C4-2B (cell line): Measurements from ENCODE around the gene RASA2.

Source experiments
- H3K27ac ChIP-seq: fragments of 450-650 bp; 2 replicates; pipeline ENCODE4 v1.5.1; 2017
- ZFX ChIP-seq: fragments of 450-650 bp; IDR thresholded peaks from 2 replicates; pipeline ENCODE4 v1.6.1; 2017
- TF ChIP-seq, protein P1 (sequence below): fragments of 450-650 bp; conservative IDR thresholded peaks from 2 replicates; pipeline ENCODE4 v1.5.1; 2017; ENCODE audit warnings: mild to moderate bottlenecking

RASA2 gene

DNA sequence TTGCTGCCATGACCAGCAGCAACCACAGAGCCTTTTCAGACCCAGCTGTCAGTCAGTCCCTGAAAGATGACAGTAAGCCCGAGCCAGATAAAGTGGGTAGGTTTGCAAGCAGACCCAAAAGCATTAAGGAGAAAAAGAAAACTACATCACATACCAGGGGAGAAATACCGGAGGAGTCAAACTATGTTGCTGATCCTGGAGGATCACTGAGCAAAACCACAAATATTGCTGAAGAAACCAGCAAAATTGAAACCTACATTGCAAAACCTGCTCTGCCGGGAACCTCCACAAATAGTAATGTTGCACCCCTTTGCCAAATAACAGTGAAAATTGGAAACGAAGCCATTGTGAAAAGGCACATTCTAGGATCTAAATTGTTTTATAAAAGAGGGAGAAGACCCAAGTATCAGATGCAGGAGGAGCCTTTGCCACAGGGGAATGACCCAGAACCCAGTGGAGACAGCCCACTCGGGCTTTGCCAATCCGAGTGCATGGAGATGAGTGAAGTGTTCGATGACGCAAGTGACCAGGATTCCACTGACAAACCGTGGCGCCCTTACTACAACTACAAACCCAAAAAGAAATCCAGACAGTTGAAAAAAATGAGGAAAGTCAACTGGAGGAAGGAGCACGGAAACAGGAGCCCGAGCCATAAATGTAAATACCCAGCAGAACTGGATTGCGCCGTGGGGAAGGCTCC, 42.1 kb upstream of the RASA2 start:
- no peak overlapping the region for H3K27ac ChIP-seq
- TF ChIP-seq, protein P1, sequence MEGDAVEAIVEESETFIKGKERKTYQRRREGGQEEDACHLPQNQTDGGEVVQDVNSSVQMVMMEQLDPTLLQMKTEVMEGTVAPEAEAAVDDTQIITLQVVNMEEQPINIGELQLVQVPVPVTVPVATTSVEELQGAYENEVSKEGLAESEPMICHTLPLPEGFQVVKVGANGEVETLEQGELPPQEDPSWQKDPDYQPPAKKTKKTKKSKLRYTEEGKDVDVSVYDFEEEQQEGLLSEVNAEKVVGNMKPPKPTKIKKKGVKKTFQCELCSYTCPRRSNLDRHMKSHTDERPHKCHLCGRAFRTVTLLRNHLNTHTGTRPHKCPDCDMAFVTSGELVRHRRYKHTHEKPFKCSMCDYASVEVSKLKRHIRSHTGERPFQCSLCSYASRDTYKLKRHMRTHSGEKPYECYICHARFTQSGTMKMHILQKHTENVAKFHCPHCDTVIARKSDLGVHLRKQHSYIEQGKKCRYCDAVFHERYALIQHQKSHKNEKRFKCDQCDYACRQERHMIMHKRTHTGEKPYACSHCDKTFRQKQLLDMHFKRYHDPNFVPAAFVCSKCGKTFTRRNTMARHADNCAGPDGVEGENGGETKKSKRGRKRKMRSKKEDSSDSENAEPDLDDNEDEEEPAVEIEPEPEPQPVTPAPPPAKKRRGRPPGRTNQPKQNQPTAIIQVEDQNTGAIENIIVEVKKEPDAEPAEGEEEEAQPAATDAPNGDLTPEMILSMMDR, result no peak
- TF ChIP-seq ZFX, result no peak

DNA sequence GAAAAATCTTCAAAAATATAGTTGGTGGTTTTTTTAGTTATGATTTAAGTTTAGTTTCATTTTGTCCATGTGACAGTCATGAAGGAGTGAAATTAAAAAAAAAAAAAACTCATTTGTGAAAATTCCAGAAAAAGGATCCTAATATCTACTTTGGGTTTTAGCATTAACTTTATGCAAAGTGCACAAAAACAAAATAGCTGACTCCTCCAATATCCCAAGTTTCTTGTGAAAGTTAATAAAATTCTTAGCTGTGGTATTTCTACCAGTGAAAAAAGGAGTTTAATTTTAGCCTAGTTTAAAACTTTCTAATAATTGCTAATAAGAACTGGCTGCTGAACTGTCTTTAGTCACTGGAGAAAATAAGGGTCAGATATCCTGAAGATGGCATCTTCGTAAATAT, 40.8 kb upstream of the RASA2 start:
- H3K27ac ChIP-seq, result no peak overlapping the region
- TF ChIP-seq, protein P1, result no peak
- TF ChIP-seq ZFX, result no peak

DNA sequence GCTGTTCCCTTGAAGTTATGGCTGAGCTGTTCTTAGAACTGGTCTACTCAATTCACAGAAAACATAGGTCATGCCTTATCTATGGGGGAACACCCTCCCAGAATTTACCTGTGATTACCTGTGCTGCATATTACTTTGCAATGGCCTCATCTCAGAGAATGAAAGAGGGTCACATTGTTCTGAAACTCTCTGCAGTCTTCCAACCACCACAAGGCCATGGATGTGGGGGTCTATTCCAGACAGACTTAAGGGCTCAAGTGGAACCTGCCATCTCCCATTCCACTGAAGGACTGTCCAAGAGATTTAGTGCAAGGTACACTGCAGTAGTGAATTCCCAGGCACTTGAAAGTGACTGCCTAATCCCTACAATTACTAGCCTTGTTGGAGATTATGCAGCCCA, 40.1 kb upstream of the RASA2 start:
- H3K27ac ChIP-seq, result no peak overlapping the region
- no peak for TF ChIP-seq ZFX
- TF ChIP-seq, protein P1, result no peak

DNA sequence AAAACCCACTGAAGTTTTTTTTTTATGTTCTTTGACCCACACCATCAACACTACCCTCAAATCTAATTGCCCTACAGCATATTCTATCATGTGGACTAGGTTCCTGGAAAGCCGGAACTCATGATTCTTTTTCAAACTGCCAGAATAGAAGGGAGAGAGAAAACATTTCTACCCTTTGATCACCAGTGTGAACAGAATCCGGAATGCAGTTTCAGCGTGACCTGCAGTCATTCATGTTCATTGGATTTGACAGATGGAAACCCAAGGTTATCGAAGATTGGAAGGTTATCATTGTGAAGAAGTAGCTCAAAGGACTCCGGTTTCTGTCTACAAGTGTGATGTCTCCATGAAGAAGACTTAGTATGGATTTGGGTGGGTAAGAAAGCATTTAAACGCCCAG, 39.4 kb upstream of the RASA2 start:
- no peak for TF ChIP-seq ZFX
- TF ChIP-seq, protein P1, result no peak
- no peak overlapping the region for H3K27ac ChIP-seq

DNA sequence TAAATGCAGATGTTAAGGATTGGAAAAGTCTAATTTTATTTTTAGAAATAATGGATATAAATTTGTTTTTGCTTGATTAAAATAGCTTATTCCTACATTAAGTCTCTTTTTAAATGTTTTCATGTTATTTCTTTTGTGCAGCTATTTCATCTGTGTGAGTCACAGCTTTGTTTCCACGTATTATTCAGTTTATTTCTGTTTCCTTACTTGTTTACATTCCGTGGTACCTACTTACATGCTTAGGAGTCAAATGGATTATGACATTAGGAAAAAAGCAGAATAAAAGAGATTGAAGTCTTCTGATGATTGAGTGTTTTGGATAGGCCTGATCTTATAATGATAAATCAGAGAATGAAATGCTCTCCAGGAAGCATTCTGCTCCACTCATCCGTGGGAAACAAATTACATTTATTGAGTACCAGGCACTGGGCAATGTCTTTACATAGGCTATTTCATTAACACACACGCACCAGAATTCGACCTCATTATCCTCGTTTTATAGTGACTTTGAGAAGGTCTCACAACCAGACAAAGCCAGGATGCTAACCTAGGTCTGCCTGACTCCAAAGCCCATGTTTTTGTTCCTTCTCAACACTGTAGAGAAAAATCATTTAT, 38.1 kb upstream of the RASA2 start:
- TF ChIP-seq, protein P1, result no peak
- TF ChIP-seq ZFX, result no peak
- H3K27ac ChIP-seq, result no peak overlapping the region

DNA sequence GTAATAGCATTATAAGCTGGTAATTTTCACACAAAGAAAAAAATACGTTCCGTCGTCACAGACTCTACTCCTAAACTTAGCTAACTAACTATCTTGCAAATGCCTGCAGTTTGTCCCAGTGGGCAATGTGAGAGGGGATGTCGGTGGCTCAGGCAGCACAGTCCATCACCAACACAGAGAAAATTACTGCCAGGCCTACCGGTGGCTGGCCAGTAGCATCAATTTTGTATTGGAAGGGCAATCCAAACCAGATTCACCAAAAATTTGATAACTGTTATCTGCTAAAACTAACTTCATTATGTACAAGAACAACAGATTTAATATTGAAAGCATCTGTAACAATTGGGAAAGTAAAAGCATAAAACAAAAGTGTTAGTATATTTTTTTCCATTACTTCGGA, 37.4 kb upstream of the RASA2 start:
- H3K27ac ChIP-seq, result no peak overlapping the region
- TF ChIP-seq ZFX, result no peak
- TF ChIP-seq, protein P1, result no peak

DNA sequence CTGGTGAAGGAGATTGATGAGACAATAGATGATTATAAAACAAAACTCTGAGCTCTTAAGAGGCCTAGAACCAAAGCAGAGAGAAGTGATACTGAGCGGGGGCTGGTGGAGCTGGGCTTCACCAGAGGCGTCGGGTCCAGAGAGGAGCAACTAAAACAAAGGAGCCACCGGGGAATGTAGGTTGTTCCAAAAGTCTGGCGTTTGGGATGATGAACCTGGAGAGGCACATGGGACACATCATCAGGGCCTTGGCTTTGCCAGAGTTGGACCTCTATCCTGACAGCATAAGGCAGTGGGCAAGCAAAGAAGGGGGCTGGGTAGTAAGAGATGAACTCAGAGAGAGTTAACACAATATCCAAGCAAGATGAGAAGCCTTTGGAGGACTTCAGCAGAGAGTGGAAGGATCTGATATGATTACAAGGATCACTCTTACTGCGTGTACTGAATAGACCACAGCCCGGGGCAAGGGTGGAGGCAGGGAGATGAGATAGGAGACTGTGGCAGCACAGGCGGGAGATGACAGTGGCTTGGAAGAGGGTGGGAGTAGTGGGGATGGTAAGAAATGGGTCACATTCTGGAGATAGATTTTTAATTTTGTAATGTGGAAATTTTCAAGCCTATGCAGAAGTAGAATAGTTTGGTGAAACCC, 36.0 kb upstream of the RASA2 start:
- no peak overlapping the region for H3K27ac ChIP-seq
- TF ChIP-seq, protein P1, result no peak
- no peak for TF ChIP-seq ZFX
